ENCODE results near the gene ZNF740.

Gene ZNF740

GRCh38 chr12:53208435-53208834 is 27.9 kb downstream of the ZNF740 start:
- no peak overlapping the region for H3K27ac ChIP-seq
- TF ChIP-seq ZFX (IDR thresholded peaks at IDR 0.05; ENCODE audit: borderline replicate concordance): no peak
- no peak for TF ChIP-seq CTCF (IDR thresholded peaks at IDR 0.05)

- no peak overlapping the region for H3K27ac ChIP-seq
- no peak for TF ChIP-seq ZFX (IDR thresholded peaks at IDR 0.05; ENCODE audit: borderline replicate concordance)
- TF ChIP-seq CTCF (IDR thresholded peaks at IDR 0.05): no peak
Measured at GRCh38 chr12:53208877-53209463, 28.4 kb downstream of the ZNF740 start.

GRCh38 chr12:53210843-53211242 is 30.3 kb downstream of the ZNF740 start:
- no peak overlapping the region for H3K27ac ChIP-seq
- no peak for TF ChIP-seq CTCF (IDR thresholded peaks at IDR 0.05)
- TF ChIP-seq ZFX (IDR thresholded peaks at IDR 0.05; ENCODE audit: borderline replicate concordance): no peak

GRCh38 chr12:53211476-53212381 is 31.2 kb downstream of the ZNF740 start:
- H3K27ac ChIP-seq: no peak overlapping the region
- TF ChIP-seq CTCF (IDR thresholded peaks at IDR 0.05) (peak; percentile 60), ZFX (IDR thresholded peaks at IDR 0.05; ENCODE audit: borderline replicate concordance) (no peak)

GRCh38 chr12:53212931-53213330 is 32.4 kb downstream of the ZNF740 start:
- no peak overlapping the region for H3K27ac ChIP-seq
- TF ChIP-seq CTCF (IDR thresholded peaks at IDR 0.05): no peak
- TF ChIP-seq ZFX (IDR thresholded peaks at IDR 0.05; ENCODE audit: borderline replicate concordance): no peak

- TF ChIP-seq CTCF (IDR thresholded peaks at IDR 0.05) (peak; percentile 100), ZFX (IDR thresholded peaks at IDR 0.05; ENCODE audit: borderline replicate concordance) (no peak)
- H3K27ac ChIP-seq: no peak overlapping the region
Measured at GRCh38 chr12:53213348-53213747, 32.8 kb downstream of the ZNF740 start.

- no peak overlapping the region for H3K27ac ChIP-seq
- TF ChIP-seq CTCF (IDR thresholded peaks at IDR 0.05) (no peak), ZFX (IDR thresholded peaks at IDR 0.05; ENCODE audit: borderline replicate concordance) (no peak)
Measured at GRCh38 chr12:53214221-53214620, 33.7 kb downstream of the ZNF740 start.
